ENCODE results near the gene BABAM2.

Gene BABAM2

DNA sequence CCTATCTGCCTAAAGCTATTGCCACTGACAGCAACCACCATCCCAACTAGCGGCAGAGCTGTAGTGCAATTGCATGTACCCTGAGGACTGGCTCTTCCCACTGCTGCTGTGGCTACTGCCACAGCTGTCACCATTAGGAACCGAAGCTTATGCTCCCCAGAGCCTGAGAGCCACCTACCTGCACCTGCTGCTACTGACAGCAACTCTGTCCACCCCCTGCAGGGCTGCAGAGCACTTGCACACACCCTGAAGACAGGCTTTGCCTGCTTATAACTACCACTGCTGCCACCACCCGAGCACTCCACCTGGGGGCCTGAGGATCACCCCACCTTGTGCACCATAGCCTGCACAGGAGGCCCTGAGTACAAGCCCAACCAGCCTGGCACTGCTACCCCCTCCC, 284.5 kb downstream of the BABAM2 start:
- DNase-seq (ENCODE audit: extremely low spot score) = no peak
- POLR2A ChIA-PET = no interaction called here
- no peak for TF ChIP-seq FOXM1 (IDR thresholded peaks at IDR 0.05; ENCODE audit: borderline replicate concordance)
- no peak for TF ChIP-seq LEF1 (IDR thresholded peaks at IDR 0.05; ENCODE audit: borderline replicate concordance)
- TF ChIP-seq, protein P1, sequence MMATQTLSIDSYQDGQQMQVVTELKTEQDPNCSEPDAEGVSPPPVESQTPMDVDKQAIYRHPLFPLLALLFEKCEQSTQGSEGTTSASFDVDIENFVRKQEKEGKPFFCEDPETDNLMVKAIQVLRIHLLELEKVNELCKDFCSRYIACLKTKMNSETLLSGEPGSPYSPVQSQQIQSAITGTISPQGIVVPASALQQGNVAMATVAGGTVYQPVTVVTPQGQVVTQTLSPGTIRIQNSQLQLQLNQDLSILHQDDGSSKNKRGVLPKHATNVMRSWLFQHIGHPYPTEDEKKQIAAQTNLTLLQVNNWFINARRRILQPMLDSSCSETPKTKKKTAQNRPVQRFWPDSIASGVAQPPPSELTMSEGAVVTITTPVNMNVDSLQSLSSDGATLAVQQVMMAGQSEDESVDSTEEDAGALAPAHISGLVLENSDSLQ (IDR thresholded peaks at IDR 0.05) = no peak
- TF ChIP-seq FOXK2 (IDR thresholded peaks at IDR 0.05) = no peak
- TF ChIP-seq BHLHE40 (IDR thresholded peaks at IDR 0.05; ENCODE audit: borderline replicate concordance) = no peak
- no peak for TF ChIP-seq FOXA1 (IDR thresholded peaks at IDR 0.05)
- no peak for TF ChIP-seq HDGF (IDR thresholded peaks at IDR 0.05; ENCODE audit: borderline replicate concordance)
- CTCF ChIA-PET = no interaction called here

GRCh38 chr2:28178946-28179345, 288.4 kb downstream of the BABAM2 start:
- CTCF ChIA-PET = no interaction called here
- POLR2A ChIA-PET = no interaction called here
- no peak for DNase-seq (ENCODE audit: extremely low spot score)

DNA sequence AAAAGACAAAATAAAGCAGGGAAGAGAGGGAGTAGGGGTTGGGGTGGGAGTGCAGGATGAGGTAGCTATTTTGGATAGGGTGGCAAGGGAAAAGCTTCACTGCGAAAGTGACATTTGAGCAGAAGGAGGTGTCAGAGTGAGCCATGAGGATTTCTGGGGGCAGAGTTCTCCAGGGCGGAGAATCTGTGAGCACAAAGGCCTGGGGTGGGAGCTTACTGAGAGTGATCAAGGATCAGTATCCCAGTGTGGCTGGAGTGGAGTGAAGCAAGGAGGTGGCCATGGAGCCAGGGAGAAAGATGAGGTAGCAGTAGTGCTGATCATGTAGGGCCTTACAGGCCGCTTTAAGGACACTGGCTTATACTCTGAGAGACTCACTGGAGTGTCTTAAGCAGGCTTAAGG, 291.3 kb downstream of the BABAM2 start:
- POLR2A ChIA-PET = no interaction called here
- no peak for DNase-seq (ENCODE audit: extremely low spot score)

More at GRCh38 chr2:28178946-28179345, 288.4 kb downstream of the BABAM2 start:
- TF ChIP-seq NFRKB (IDR thresholded peaks at IDR 0.05) = no peak
- no peak for TF ChIP-seq BHLHE40 (IDR thresholded peaks at IDR 0.05; ENCODE audit: borderline replicate concordance)
- TF ChIP-seq, protein P1 (IDR thresholded peaks at IDR 0.05) = no peak
- TF ChIP-seq ARNT (IDR thresholded peaks at IDR 0.05) = no peak
- TF ChIP-seq TARDBP (IDR thresholded peaks at IDR 0.05) = no peak
- no peak for TF ChIP-seq FOXK2 (IDR thresholded peaks at IDR 0.05)
- TF ChIP-seq SUZ12 (IDR thresholded peaks at IDR 0.05) = no peak
- no peak for TF ChIP-seq LEF1 (IDR thresholded peaks at IDR 0.05; ENCODE audit: borderline replicate concordance)
- TF ChIP-seq ELF4 (IDR thresholded peaks at IDR 0.05) = no peak
- TF ChIP-seq L3MBTL2 (conservative IDR thresholded peaks at IDR 0.05) = no peak

GRCh38 chr2:28182348-28182747, 291.8 kb downstream of the BABAM2 start:
- CTCF ChIA-PET = no interaction called here
- POLR2A ChIA-PET = no interaction called here
- DNase-seq (ENCODE audit: extremely low spot score) = no peak
- TF ChIP-seq SUZ12 (IDR thresholded peaks at IDR 0.05) = no peak
- no peak for TF ChIP-seq TARDBP (IDR thresholded peaks at IDR 0.05)
- no peak for TF ChIP-seq FOXK2 (IDR thresholded peaks at IDR 0.05)
- TF ChIP-seq NFRKB (IDR thresholded peaks at IDR 0.05) = no peak
- TF ChIP-seq HDGF (IDR thresholded peaks at IDR 0.05; ENCODE audit: borderline replicate concordance) = no peak
- TF ChIP-seq FOXA1 (IDR thresholded peaks at IDR 0.05) = no peak
- TF ChIP-seq, protein P1 (IDR thresholded peaks at IDR 0.05) = no peak
- no peak for TF ChIP-seq SP1 (IDR thresholded peaks at IDR 0.05)
- no peak for TF ChIP-seq L3MBTL2 (conservative IDR thresholded peaks at IDR 0.05)
- TF ChIP-seq BHLHE40 (IDR thresholded peaks at IDR 0.05; ENCODE audit: borderline replicate concordance) = no peak
- no peak for TF ChIP-seq ELF4 (IDR thresholded peaks at IDR 0.05)

More for the DNA sequence above, 291.3 kb downstream of the BABAM2 start:
- TF ChIP-seq FOXM1 (IDR thresholded peaks at IDR 0.05; ENCODE audit: borderline replicate concordance) (no peak), NFRKB (IDR thresholded peaks at IDR 0.05) (no peak), SUZ12 (IDR thresholded peaks at IDR 0.05) (no peak), SP1 (IDR thresholded peaks at IDR 0.05) (no peak), CTBP1 (IDR thresholded peaks at IDR 0.05; ENCODE audit: borderline replicate concordance) (no peak), LEF1 (IDR thresholded peaks at IDR 0.05; ENCODE audit: borderline replicate concordance) (no peak), FOXK2 (IDR thresholded peaks at IDR 0.05) (no peak), ARNT (IDR thresholded peaks at IDR 0.05) (no peak)
- CTCF ChIA-PET = no interaction called here

DNA sequence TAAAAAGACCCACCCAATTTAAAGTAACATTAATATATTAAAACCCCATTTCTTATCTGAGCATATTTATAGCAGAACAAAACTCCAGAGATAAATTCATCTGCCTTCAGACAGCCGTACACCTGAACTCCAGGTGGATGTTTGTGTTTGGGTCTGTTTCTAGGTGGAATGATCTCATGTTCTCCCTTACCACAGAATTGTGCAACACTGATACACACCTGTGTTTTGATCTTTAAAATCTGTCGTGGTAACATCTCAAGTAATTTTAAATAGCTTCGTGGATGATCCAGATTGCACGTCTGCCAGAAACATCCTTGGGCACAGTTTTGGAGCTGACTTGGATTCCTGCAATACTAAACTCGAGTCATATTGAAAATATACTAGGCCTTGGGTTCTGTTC, 294.6 kb downstream of the BABAM2 start:
- POLR2A ChIA-PET = no interaction called here
- DNase-seq (ENCODE audit: extremely low spot score) = no peak
- CTCF ChIA-PET = no interaction called here
- no peak for TF ChIP-seq CTBP1 (IDR thresholded peaks at IDR 0.05; ENCODE audit: borderline replicate concordance)
- TF ChIP-seq FOXM1 (IDR thresholded peaks at IDR 0.05; ENCODE audit: borderline replicate concordance) = no peak
- no peak for TF ChIP-seq ELF4 (IDR thresholded peaks at IDR 0.05)
- no peak for TF ChIP-seq ARNT (IDR thresholded peaks at IDR 0.05)
- TF ChIP-seq FOXK2 (IDR thresholded peaks at IDR 0.05) = no peak
- TF ChIP-seq TARDBP (IDR thresholded peaks at IDR 0.05) = no peak

DNA sequence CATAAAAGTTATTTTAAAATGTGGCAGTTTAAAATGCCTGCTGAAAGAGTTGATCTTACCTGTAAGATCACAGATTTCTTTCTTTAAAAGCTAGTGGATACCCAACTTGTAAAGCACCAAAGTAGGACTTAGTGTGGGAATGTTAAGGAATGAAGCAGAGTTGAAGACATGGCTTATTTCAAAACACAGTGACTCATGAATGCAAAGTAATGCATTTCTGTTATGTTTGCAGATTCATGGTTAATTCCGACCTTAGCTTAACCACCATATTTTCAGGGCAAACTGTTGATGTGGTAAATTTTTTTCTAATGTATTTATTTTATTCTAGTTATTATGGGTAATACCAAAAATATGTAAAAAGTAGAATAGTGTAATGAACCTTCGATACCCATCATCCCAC, 295.4 kb downstream of the BABAM2 start:
- DNase-seq (ENCODE audit: extremely low spot score) = no peak
- POLR2A ChIA-PET = no interaction called here
- CTCF ChIA-PET = no interaction called here
- TF ChIP-seq, protein P1 (IDR thresholded peaks at IDR 0.05) = no peak
- TF ChIP-seq FOXA1 (IDR thresholded peaks at IDR 0.05) = no peak
- TF ChIP-seq ZNF384 (IDR thresholded peaks at IDR 0.05) = no peak
- TF ChIP-seq FOXK2 (IDR thresholded peaks at IDR 0.05) = no peak
- no peak for TF ChIP-seq L3MBTL2 (conservative IDR thresholded peaks at IDR 0.05)
- TF ChIP-seq CTBP1 (IDR thresholded peaks at IDR 0.05; ENCODE audit: borderline replicate concordance) = no peak

- TF ChIP-seq ARNT (IDR thresholded peaks at IDR 0.05) (no peak), FOXK2 (IDR thresholded peaks at IDR 0.05) (no peak), FOXA1 (IDR thresholded peaks at IDR 0.05) (no peak), ELF4 (IDR thresholded peaks at IDR 0.05) (no peak)
- CTCF ChIA-PET = interaction anchor here (0.6 kb wide), 1 partner anchor 338 kb away, joined by 9 read pairs; no protein-coding TSS in a partner anchor
- POLR2A ChIA-PET = no interaction called here
- no peak for DNase-seq (ENCODE audit: extremely low spot score)
Measured at GRCh38 chr2:28187186-28187585, 296.7 kb downstream of the BABAM2 start.

Data from HEK293T (cell line).